HL-60/S4 (cell line): ENCODE measurements around the gene MYRFL.
"Not testable (repeated sequence)": the region's sequence is repeated elsewhere in the genome, so short reads cannot be mapped to it uniquely, and the experiment has no call there.

Source experiments
- in situ Hi-C: fragments of 300-500 bp; cut with MboI; formaldehyde crosslinking; loops from 2 replicates; pipeline ENCODE4 v1.14.3; 2022; ENCODE audit warnings: low sequenced_read_pairs

MYRFL gene

DNA sequence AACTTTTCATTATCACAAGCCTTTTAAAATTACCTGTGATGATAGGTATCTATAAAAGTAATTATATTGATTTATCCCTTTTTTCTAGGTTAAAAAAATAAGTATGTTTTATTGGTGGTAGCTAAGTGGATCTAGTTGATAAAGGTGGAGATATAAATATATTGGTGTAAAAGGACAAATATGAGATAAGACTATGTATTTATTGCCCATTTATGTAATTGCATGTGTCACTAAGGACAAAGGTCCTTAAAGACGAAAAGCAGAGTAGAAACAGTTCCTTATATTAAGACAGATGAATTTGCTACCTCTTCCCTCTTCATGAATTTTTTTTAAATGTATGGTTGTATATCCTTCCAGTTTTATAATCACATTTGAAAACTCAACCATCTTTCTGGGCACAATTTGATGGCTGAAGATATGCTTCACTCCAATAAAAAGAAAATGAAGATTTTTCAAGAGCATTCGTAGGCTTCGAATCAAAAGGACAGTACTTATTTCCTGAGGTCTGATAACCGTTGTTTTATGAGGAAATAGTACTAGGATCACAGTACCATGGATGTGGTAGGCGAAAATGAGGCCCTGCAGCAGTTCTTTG, at the start of gene MYRFL:
MYRFL (plus strand) TSS at position 262 of the 595 bp plus-strand sequence; CDS start at position 553, 291 bp downstream.
- in situ Hi-C loops: no loop called here

DNA sequence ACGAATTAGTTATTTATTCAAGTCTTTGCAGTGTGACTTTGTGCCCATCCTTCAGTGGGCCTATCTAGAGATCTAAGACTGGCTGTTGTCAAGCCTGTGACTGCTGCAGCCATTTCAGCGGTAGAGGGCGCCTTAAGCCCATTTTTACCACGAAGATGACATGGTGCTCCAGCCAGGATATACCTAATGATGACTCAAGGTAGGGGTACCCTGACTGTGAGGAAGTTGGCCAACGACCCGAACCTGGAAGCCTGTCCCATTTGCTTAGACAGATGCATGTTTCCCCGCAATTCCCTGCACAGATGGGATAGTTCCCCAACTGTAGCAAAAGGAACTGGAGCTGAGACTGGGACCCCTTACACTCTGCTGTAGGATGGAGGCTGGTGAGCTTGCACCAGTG, 45.1 kb upstream of the MYRFL start:
- in situ Hi-C loops: no loop called here

DNA sequence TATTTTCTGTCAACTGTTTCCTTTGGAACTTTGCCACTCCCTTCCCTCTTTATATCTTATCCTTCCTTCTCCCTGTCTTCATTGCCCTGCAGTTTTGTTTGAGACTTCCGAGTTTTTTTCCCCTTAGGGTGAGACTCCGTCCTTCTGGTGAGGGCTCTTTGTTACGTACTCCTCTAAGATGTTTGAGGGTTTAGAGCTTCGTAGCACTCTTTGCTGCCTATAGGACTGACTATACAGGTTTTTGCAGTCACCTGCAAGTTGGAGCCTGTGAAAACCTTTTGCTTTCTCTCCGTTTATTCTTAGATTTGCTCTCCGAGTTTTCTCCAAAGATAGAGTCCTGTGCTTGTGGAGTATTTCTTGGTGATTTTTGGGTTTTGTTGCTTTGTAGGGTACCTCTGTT, 41.7 kb upstream of the MYRFL start:
- in situ Hi-C loops: no loop called here

DNA sequence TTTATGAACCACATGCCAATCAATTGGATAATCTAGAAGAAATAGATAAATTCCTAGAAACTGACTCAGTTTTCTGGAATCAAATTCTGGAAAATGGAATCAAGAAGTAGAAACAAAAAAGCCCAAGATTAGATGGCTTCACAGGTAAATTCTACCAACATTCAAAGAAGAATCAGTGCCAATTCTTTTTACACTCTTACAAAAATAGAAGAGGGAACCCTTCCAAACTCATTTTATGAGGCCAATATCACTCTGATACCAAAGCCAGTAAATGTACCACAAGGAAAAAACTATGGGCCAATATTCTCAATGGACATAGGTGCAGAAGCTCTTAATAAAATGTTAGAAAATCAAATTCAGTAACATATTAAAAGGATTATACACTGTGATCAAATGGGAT, 35.7 kb upstream of the MYRFL start:
- in situ Hi-C loops: no loop called here

DNA sequence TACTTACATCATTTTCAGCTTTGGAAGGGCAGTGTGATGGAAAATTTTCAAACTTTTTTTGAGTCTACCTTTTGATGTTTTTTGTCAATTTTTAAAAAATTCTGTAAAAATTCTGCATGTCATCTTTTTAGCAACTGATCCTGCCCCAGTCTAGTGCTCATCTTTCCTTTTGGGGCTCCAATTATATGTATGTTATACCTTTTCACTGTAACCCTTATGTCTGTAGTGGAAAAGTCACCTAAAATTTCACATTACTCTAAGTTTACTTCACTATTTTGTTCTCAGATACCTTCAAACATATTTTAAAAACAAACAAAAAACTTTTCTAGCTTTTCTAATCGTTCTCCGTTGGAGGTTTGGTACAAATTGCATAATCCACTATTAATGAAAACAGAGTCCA, 32.5 kb upstream of the MYRFL start:
- in situ Hi-C loops: no loop called here

GRCh38 chr12:69807101-69807897, 17.7 kb upstream of the MYRFL start:
- in situ Hi-C loops: not testable (repeated sequence)

- in situ Hi-C loops: no loop called here
Measured at GRCh38 chr12:69810870-69811498, 14.0 kb upstream of the MYRFL start.

DNA sequence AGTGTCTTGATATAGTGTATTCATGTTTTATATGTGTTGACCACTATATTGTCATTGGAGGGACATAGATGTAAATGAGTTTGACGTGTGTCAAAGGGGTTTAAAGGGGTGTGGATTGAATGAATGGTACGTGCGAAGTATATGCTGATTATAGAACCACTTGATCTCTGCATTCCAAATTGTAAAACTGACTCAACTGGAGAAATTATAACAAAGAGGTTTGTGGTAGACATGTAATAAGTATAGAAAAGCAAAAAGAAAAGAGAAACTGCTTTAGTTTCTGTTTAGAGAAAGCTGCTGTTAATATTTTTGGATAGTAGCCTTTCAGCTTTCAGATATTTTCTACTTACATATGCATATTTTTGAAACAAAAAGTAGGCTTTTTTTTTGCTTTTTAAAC, 8.9 kb upstream of the MYRFL start:
- in situ Hi-C loops: no loop called here

DNA sequence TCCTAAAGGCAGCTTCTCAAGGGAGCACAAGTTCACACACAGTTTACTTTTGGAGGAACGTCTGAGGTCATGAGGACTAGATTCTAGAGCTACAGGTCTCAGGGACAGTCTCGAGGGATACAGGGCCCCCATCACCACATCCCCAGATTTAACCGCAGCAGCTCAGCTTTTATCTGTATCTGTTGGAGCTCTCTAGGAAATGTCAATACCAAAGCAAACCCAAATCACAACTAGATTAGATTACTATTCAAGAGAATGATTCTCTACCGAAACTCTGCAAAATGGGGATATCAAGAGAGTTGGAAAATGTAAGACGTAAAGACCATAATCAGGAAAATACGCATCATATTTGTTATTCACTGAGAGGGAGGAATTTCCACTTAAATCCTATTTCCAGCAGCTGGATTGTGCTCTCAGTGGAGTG, 4.0 kb upstream of the MYRFL start:
- in situ Hi-C loops: no loop called here

DNA sequence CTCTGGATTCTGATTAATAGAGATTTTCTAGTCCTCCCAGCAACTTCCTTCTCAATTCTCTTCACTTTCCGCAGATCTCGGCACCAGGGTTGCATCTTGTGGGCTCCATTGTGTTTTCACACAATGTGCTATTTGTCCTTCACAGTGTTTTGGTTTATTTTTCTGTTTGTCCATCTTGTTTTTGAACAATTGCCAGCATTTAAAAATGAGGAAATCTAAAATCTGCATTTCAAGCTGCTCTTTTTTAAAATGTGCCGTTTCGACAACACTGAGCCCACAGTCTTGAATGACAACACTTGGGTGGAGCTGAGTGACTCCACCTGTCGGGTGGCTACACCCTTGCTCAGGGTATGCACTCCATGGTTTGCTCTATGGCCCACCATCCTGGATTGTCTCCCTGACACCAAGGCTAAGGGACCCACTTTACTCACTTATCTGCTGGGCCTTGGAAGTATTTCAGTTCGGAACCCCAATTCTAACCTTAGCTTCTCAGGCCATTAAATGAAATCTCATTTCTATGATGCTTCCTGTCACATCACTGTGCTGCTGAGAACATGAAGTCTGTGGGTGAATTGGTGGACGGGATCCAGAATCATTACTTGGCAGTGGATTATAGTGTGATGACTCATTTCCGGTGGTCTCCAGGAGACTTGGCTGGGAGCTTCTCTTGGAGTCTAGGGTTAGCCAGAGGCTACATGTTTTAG, 3.4 kb upstream of the MYRFL start:
- in situ Hi-C loops: no loop called here

- in situ Hi-C loops: no loop called here
Measured at GRCh38 chr12:69822201-69822860, 2.7 kb upstream of the MYRFL start.

GRCh38 chr12:69824028-69824427, 999 bp upstream of the MYRFL start:
- in situ Hi-C loops: no loop called here

DNA sequence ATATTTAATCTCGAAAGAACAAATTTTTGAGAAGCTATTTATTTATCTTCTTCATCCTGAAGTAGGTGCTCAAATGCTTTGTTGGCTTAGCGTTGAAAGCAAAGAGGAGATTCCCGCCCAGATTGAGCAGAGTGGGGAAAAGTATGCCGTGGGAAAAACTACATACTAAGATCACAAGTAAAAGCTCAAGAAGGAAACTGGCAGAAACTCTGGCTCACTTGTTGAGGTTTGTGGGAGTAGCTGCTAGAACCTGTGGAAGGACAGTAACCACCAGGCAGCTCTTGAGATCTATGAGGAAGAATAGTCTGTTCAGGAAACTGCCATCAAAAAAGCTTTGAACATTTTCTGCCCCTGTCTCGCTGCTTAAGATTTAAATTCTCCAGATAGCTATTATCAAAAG, 3.9 kb downstream of the MYRFL start:
- in situ Hi-C loops: no loop called here

GRCh38 chr12:69833696-69834095, 8.7 kb downstream of the MYRFL start:
- in situ Hi-C loops: no loop called here

GRCh38 chr12:69834147-69834546, 9.1 kb downstream of the MYRFL start:
- in situ Hi-C loops: no loop called here

DNA sequence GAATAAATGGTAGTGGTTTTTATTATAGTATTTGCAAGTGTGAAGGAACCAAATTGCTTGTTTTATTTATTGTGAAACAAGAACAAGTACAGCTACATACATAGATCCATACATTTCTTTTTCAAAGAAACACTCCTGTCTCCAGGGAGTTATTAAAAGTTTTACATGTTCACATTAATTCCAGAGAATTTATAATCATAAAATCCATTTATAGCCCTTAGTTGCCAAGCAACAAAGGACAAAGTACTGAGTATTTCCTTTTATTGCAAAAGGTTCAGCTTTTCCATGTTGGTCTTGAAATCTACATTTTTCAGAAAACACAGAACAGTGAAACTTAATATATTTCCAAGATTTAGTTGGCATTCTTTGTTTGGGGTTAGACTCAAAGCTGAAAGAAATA, 9.5 kb downstream of the MYRFL start:
- in situ Hi-C loops: no loop called here

- in situ Hi-C loops: no loop called here
Measured at GRCh38 chr12:69835081-69835480, 10.1 kb downstream of the MYRFL start.

DNA sequence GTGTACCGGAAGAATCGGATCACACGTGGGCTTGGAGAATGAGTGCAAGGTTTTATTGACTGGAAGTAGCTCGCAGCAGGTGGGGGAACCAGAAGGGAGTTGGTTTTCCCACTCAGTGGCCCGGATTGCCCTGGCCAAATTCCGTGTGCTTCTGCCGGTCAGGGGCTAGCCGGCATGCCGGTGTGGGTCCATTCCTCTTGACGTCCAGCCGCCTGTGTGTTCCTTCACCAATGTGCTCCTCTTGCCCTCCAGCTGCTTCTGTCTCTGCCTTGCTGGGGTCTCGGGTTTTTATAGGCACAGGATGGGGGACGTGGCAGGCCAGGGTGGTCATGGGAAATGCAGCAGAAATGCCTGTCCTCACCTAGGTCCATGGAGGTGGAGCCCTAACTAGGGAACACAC, 11.0 kb downstream of the MYRFL start:
- in situ Hi-C loops: no loop called here

- in situ Hi-C loops: no loop called here
Measured at GRCh38 chr12:69837191-69837590, 12.2 kb downstream of the MYRFL start.

GRCh38 chr12:69837657-69838415, 12.8 kb downstream of the MYRFL start:
- in situ Hi-C loops: no loop called here
